Measurements from ENCODE around the gene AMBRA1.

DNA sequence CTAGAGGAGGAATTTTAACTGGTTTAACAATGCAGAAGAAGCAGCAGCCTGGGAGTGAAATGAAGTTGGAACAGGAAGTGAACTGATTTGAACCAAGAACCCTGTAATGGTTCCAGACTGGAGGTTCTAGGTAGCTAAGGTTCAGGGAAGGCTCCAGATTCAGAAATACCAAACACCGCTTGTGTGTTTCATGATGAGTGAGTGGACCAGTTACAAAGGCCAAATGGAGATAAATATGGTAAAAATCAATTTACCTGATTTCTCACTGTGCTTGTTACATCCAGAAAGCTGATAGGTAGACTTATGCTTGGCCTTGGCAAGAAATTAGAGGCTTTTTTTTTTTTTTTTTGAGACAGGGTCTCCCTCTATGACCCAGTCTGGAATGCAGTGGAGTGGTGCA is 36.4 kb upstream of the AMBRA1 start:
- TF ChIP-seq, protein P1, sequence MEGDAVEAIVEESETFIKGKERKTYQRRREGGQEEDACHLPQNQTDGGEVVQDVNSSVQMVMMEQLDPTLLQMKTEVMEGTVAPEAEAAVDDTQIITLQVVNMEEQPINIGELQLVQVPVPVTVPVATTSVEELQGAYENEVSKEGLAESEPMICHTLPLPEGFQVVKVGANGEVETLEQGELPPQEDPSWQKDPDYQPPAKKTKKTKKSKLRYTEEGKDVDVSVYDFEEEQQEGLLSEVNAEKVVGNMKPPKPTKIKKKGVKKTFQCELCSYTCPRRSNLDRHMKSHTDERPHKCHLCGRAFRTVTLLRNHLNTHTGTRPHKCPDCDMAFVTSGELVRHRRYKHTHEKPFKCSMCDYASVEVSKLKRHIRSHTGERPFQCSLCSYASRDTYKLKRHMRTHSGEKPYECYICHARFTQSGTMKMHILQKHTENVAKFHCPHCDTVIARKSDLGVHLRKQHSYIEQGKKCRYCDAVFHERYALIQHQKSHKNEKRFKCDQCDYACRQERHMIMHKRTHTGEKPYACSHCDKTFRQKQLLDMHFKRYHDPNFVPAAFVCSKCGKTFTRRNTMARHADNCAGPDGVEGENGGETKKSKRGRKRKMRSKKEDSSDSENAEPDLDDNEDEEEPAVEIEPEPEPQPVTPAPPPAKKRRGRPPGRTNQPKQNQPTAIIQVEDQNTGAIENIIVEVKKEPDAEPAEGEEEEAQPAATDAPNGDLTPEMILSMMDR (IDR thresholded peaks at IDR 0.05; ENCODE audit: extremely low read depth in 1 of 2, insufficient read depth in 1 of 2, low read depth in 1 of 2, low read length in 2 of 2): no peak
- TF ChIP-seq, protein P2, sequence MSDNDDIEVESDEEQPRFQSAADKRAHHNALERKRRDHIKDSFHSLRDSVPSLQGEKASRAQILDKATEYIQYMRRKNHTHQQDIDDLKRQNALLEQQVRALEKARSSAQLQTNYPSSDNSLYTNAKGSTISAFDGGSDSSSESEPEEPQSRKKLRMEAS (IDR thresholded peaks at IDR 0.05; ENCODE audit: insufficient read depth, insufficient read length): no peak
- TF ChIP-seq POLR2A (IDR thresholded peaks at IDR 0.05; ENCODE audit: low read depth, low read length): no peak
- TF ChIP-seq JUN (IDR thresholded peaks at IDR 0.05; ENCODE audit: borderline replicate concordance, insufficient read depth, insufficient read length, low read depth): no peak
- no peak for TF ChIP-seq MYC (IDR thresholded peaks at IDR 0.05; ENCODE audit: low read depth, low read length)
- no peak for TF ChIP-seq POLR2AphosphoS5 (IDR thresholded peaks at IDR 0.05; ENCODE audit: insufficient read depth, low read depth, low read length)
- no peak for TF ChIP-seq FOS (IDR thresholded peaks at IDR 0.05; ENCODE audit: borderline replicate concordance, insufficient read depth, low read length)
- no peak for TF ChIP-seq EZH2 (IDR thresholded peaks at IDR 0.05; ENCODE audit: borderline replicate concordance, low read depth, low read length, severe bottlenecking)
